K562 (cell line): ENCODE results near the gene TUBGCP5. TPM values are rescaled to one million over a fixed set of nuclear protein-coding genes. Genes with fewer than 3 reads are reported as not detected.

Experiments used
- ATAC-seq: fragments of 200-7000 bp; cut with Tn5 transposase; 3 replicates; pipeline ENCODE4 v1.9.1; 2020; ENCODE audit warnings: moderate library complexity
- BruUV-seq: library from RNA; stranded (reverse); fragments of 400-500 nt; replicated peaks from 2 replicates; lab custom pipeline; 2021; lab: Mats Ljungman, UMichigan
- CTCF ChIA-PET: fragments of 300-600 bp; formaldehyde crosslinking; extraction: SDS; loops from one replicate; lab custom pipeline; 2021; ENCODE audit warnings: low intra/inter-chr PET ratio; lab: Yijun Ruan, JAX
- POLR2A ChIA-PET: fragments of 300-600, 350-650 bp; sonication (Branson Sonifier 250); formaldehyde crosslinking; extraction: SDS; loops from one replicate; lab custom pipeline; 2021; ENCODE audit warnings: antibody characterized with exemption, inconsistent platforms; lab: Yijun Ruan, JAX
- DNase-seq, 4 experiments: peaks; one replicate each; pipeline versions ENCODE4 v3.0.0 to v3.0.0-alpha.2; 2011 to 2018; ENCODE audit warnings: low spot score in 3 of 4, mixed read lengths in 3 of 4; ENCODE audit errors: extremely low read depth in 1 of 4
- FAIRE-seq: peaks from 2 replicates; lab custom pipeline; 2011; peaks lifted over from hg19 to GRCh38; lab: Jason Lieb, UNC
- H2AFZ ChIP-seq: 2 replicates; pipeline ENCODE4 v1.6.0; 2011; ENCODE audit warnings: low read depth, low read length, control low read depth, inconsistent platforms
- H3K27ac ChIP-seq: fragments of 200-600 bp; 3 replicates; pipeline ENCODE4 v1.8.0; 2011; ENCODE audit warnings: low read depth, mild to moderate bottlenecking, control low read depth, inconsistent platforms, low read length, moderate library complexity, mixed read lengths; ENCODE audit errors: extremely low read depth
- H3K27me3 ChIP-seq, 2 experiments: fragments of 300-600 bp in 1 of 2; 2 replicates in 1 of 2; 3 replicates in 1 of 2; pipeline versions ENCODE4 v1.6.0 to v1.8.0; 2011; ENCODE audit warnings: inconsistent platforms in 2 of 2, low read length in 2 of 2, mild to moderate bottlenecking in 1 of 2, mixed read lengths in 1 of 2, moderate library complexity in 1 of 2; ENCODE audit not compliant: control insufficient read depth in 2 of 2, insufficient read depth in 2 of 2
- H3K36me3 ChIP-seq: fragments of 300-600 bp; 3 replicates; pipeline ENCODE4 v1.8.0; 2011; ENCODE audit warnings: mild to moderate bottlenecking, low read length, inconsistent platforms; ENCODE audit not compliant: control insufficient read depth, insufficient read depth
- H3K4me1 ChIP-seq, 2 experiments: fragments of 200-600 bp in 1 of 2; replicated peaks in 1 of 2; 2 replicates in 1 of 2; 3 replicates in 1 of 2; pipeline versions ENCODE4 v1.5.1 to v1.8.0; 2011; ENCODE audit warnings: inconsistent platforms in 2 of 2, low read length in 2 of 2, mild to moderate bottlenecking in 1 of 2, mixed read lengths in 1 of 2, moderate library complexity in 1 of 2; ENCODE audit not compliant: control insufficient read depth in 2 of 2, insufficient read depth in 2 of 2
- H3K4me2 ChIP-seq: 2 replicates; pipeline ENCODE4 v1.6.1; 2011; ENCODE audit warnings: low read length, control low read depth, inconsistent platforms, mixed read lengths; ENCODE audit not compliant: insufficient read depth
- H3K4me3 ChIP-seq: fragments of 200-600 bp; sonication (generic), shearing (Covaris generic); 2 replicates; pipeline ENCODE4 v1.5.1; 2016; ENCODE audit warnings: control low read depth, inconsistent platforms
- H3K79me2 ChIP-seq: fragments of 200-600 bp; 3 replicates; pipeline ENCODE4 v1.8.0; 2011; ENCODE audit warnings: low read length, inconsistent platforms; ENCODE audit not compliant: control insufficient read depth, insufficient read depth
- H3K9ac ChIP-seq, 2 experiments: 2 replicates each; pipeline versions ENCODE4 v1.6.0 to v1.6.1; 2011; ENCODE audit warnings: low read depth in 2 of 2, low read length in 2 of 2, control low read depth in 1 of 2, inconsistent platforms in 1 of 2, mild to moderate bottlenecking in 1 of 2, mixed read lengths in 1 of 2; ENCODE audit not compliant: insufficient read depth in 1 of 2
- H3K9me1 ChIP-seq: one replicate; pipeline ENCODE4 v1.6.0; 2011; ENCODE audit warnings: inconsistent platforms, mild to moderate bottlenecking, low read length, moderate library complexity; ENCODE audit not compliant: control insufficient read depth, insufficient read depth
- H3K9me3 ChIP-seq: replicated peaks from 2 replicates; pipeline ENCODE4 v1.5.1; 2011; ENCODE audit warnings: low read depth, low read length, inconsistent platforms; ENCODE audit not compliant: control insufficient read depth, insufficient read depth
- H4K20me1 ChIP-seq: replicated peaks from 2 replicates; pipeline ENCODE4 v1.6.1; 2011; ENCODE audit warnings: low read length, inconsistent platforms, mixed read lengths; ENCODE audit not compliant: control insufficient read depth, insufficient read depth
- GTF2B ChIP-seq: IDR thresholded peaks from 2 replicates; pipeline ENCODE4 v1.6.1; 2011; ENCODE audit not compliant: insufficient read length; ENCODE audit errors: extremely low read depth
- HOXB6 ChIP-seq: fragments of 250-450 bp; sonication (Bioruptor Pico); IDR thresholded peaks from 2 replicates; pipeline ENCODE4 v1.5.1; 2022; ENCODE audit warnings: mild to moderate bottlenecking, borderline replicate concordance
- IRF9 ChIP-seq: fragments of 450-650 bp; IDR thresholded peaks from 2 replicates; pipeline ENCODE4 v1.6.1; 2016; ENCODE audit warnings: missing biosample characterization, missing genetic modification characterization
- KAT8 ChIP-seq: fragments of 450-650 bp; IDR thresholded peaks from 2 replicates; pipeline ENCODE4 v1.6.1; 2016; ENCODE audit warnings: low read depth, mild to moderate bottlenecking
- MTA1 ChIP-seq: fragments of 450-650 bp; IDR thresholded peaks from 2 replicates; pipeline ENCODE4 v1.6.1; 2017; ENCODE audit warnings: borderline replicate concordance
- MYC ChIP-seq, 2 experiments: fragments of 250-450 bp in 1 of 2; sonication (Bioruptor Pico) in 1 of 2; IDR thresholded peaks; 2 replicates each; pipeline versions ENCODE4 v1.5.1 to v1.6.1; 2012 to 2021; ENCODE audit warnings: low read depth in 2 of 2, borderline replicate concordance in 1 of 2, improper control_type of control experiment in 1 of 2, low read length in 1 of 2, mild to moderate bottlenecking in 1 of 2, moderate library complexity in 1 of 2
- NUFIP1 ChIP-seq: fragments of 450-650 bp; IDR thresholded peaks from 2 replicates; pipeline ENCODE4 v1.6.1; 2018; ENCODE audit not compliant: partially characterized antibody
- RB1 ChIP-seq: fragments of 450-650 bp; IDR thresholded peaks from 2 replicates; pipeline ENCODE4 v1.6.1; 2017; ENCODE audit warnings: low read depth, mild to moderate bottlenecking
- RBM14 ChIP-seq: fragments of 200-400 bp; formaldehyde crosslinking; IDR thresholded peaks from 2 replicates; pipeline ENCODE4 v1.6.1; 2018; ENCODE audit warnings: low read depth, mild to moderate bottlenecking, low read length, moderate library complexity, borderline replicate concordance; ENCODE audit not compliant: insufficient read depth
- SREBF1 ChIP-seq: fragments of 150-350 bp; IDR thresholded peaks from 2 replicates; pipeline ENCODE4 v1.6.1; 2014; ENCODE audit warnings: antibody characterized with exemption, low read depth, low read length, borderline replicate concordance
- SRF ChIP-seq, 2 experiments: fragments of 250-450, 450-650 bp in 1 of 2; sonication (Bioruptor Pico) in 1 of 2; sonication (generic) in 1 of 2; formaldehyde crosslinking; IDR thresholded peaks; 2 replicates each; pipeline versions ENCODE4 v1.5.0 to v1.5.1; 2020 to 2022; ENCODE audit warnings: mild to moderate bottlenecking in 1 of 2, missing genetic modification reagents in 1 of 2
- STAT5B ChIP-seq: fragments of 250-450 bp; sonication (Bioruptor Pico); IDR thresholded peaks from 2 replicates; pipeline ENCODE4 v1.8.0; 2021; ENCODE audit warnings: mild to moderate bottlenecking, inconsistent platforms
- TCF7L2 ChIP-seq: fragments of 150-350 bp; IDR thresholded peaks from 2 replicates; pipeline ENCODE4 v1.6.1; 2016; ENCODE audit warnings: low read depth, mild to moderate bottlenecking, low read length, moderate library complexity
- ZNF316 ChIP-seq: fragments of 450-650 bp; IDR thresholded peaks from 2 replicates; pipeline ENCODE4 v1.6.1; 2016
- ZNF449 ChIP-seq: fragments of 250-450 bp; sonication (Bioruptor Pico); IDR thresholded peaks from 2 replicates; pipeline ENCODE4 v1.8.0; 2022; ENCODE audit warnings: moderate library complexity, mild to moderate bottlenecking, inconsistent platforms
- ZNF583 ChIP-seq: fragments of 250-450 bp; sonication (Bioruptor Pico); IDR thresholded peaks from 2 replicates; pipeline ENCODE4 v1.4.0; 2020
- WGBS: fragments of 100-300 bp; shearing (Covaris generic); methylation state at CpG from one replicate; pipeline ENCODE4 v1.1.6; 2016; ENCODE audit warnings: low coverage, mixed read lengths; ENCODE audit not compliant: insufficient coverage; ENCODE audit errors: missing lambda C conversion rate; 5-methylcytosine and 5-hydroxymethylcytosine counted together
- in situ Hi-C: fragments of 300-500 bp; cut with MboI; formaldehyde crosslinking; loops from 4 replicates; pipeline ENCODE4 v1.15.0; 2018; ENCODE audit warnings: inconsistent platforms, mixed read lengths
- intact Hi-C: fragments of 100-400 bp; cut with micrococcal nuclease; formaldehyde crosslinking; loops from 2 replicates; pipeline ENCODE4 v1.14.2; 2022
- polyA plus RNA-seq, 8 experiments: library from polyadenylated mRNA; depleted of rRNA in 4 of 8; stranded (reverse) in 5 of 8; unstranded in 3 of 8; fragments of >200 nt; fragmentation: Nextera tagmentation in 2 of 8; fragmentation: Illumina TruSeq in 1 of 8; extraction: Ambion mirVana in 2 of 8; extraction: Trizol in 1 of 8; gene quantifications; 2 replicates each; pipeline versions ENCODE4 v1.2.1 to v1.2.3, GENCODE V29; 2011 to 2014; ENCODE audit warnings: inconsistent platforms in 1 of 8, missing spikeins in 1 of 8
- total RNA-seq, 7 experiments: library from RNA; depleted of rRNA in 6 of 7; stranded (reverse); fragments of >200 nt in 6 of 7; fragmentation: Illumina TruSeq in 2 of 7; extraction: Trizol in 2 of 7; gene quantifications; 2 replicates each; pipeline versions ENCODE4 v1.2.1 to v1.2.3, GENCODE V29; 2011 to 2021; ENCODE audit warnings: low replicate concordance in 1 of 7

Gene TUBGCP5
- total and polyA plus RNA-seq, 9 of the 15 experiments (the other 6 are each of a cell fraction or from before 2014, with no cell fraction given): 5.8 to 33.9 (median 23.2) TPM

GRCh38 chr15:23064156-23064555 lies 24.8 kb upstream of the TUBGCP5 start:
- ChIA-PET POLR2A (no interaction called here), CTCF (no interaction called here)
- Histone ChIP-seq H3K27ac (no peak overlapping the region), H3K36me3 (no peaks in the 10 kb centered on the region), H3K9me1 (no peaks in the 10 kb centered on the region), H3K79me2 (no peaks in the 10 kb centered on the region), H4K20me1 (no peaks in the 10 kb centered on the region), H3K4me3 (no peak overlapping the region), H3K4me1 (peaks cover 0 to 5% of the 10 kb centered on the region in 2 experiments; a peak in 2 of 5 replicates), H3K4me2 (no peak overlapping the region), H3K27me3 (peaks cover 0 to 8% of the 10 kb centered on the region in 2 experiments; a peak in 2 of 5 replicates), H2AFZ (no peak overlapping the region), H3K9ac (no peak overlapping the region), H3K9me3 (no peaks in the 10 kb centered on the region; the same call in 1 of the 2 replicates)
- in situ Hi-C loops: no loop called here
- TF ChIP-seq ZNF449 (CRISPR knock-in tag): no peak
- TF ChIP-seq NUFIP1: no peak
- TF ChIP-seq MYC (IDR thresholded peaks at IDR 0.05; ENCODE audit: low read depth, low read length): no peak
- TF ChIP-seq MYC (CRISPR knock-in tag; IDR thresholded peaks at IDR 0.05; ENCODE audit: borderline replicate concordance, low read depth): no peak
- TF ChIP-seq GTF2B: no peak
- TF ChIP-seq STAT5B (CRISPR knock-in tag): no peak
- no peak for TF ChIP-seq SRF (CRISPR knock-in tag; IDR thresholded peaks at IDR 0.05)
- no peak for TF ChIP-seq ZNF583 (CRISPR knock-in tag)
- TF ChIP-seq ZNF316: no peak
- no peak for TF ChIP-seq HOXB6 (CRISPR knock-in tag)
- TF ChIP-seq RBM14: no peak
- TF ChIP-seq MTA1: no peak
- TF ChIP-seq KAT8: no peak
- no peak for TF ChIP-seq IRF9
- no peak for TF ChIP-seq RB1
- no peak for TF ChIP-seq SREBF1
- TF ChIP-seq TCF7L2: no peak
- BruUV-seq: no TSS peak
- FAIRE-seq (no peak), DNase-seq (no peak), ATAC-seq (no peak)
- intact Hi-C loops: no loop called here
- 3% methylated on average over 5 of the region's 5 CpGs for WGBS
